OCI-LY3 (cell line): ENCODE measurements around the gene RPH3AL.
A peak's percentile ranks its signal among the peaks of the same experiment; 100 is the strongest.

ENCODE experiments used
- H2AFZ ChIP-seq: fragments of 200-600, 300-600 bp; shearing (Covaris generic); 2 replicates; pipeline ENCODE4 v1.6.0; 2014; ENCODE audit warnings: antibody characterized with exemption, low read depth, low read length
- H3K27ac ChIP-seq: fragments of 200-600, 300-600 bp; sonication (generic); 2 replicates; pipeline ENCODE4 v1.5.1; 2014; ENCODE audit warnings: mild to moderate bottlenecking, low read length, moderate library complexity, mixed read lengths
- H3K27me3 ChIP-seq: fragments of 200-600, 300-600 bp; sonication (generic); 2 replicates; pipeline ENCODE4 v1.6.1; 2014; ENCODE audit warnings: low read depth, low read length, mixed read lengths
- H3K36me3 ChIP-seq: fragments of 200-600, 300-600 bp; sonication (generic); replicated peaks from 2 replicates; pipeline ENCODE3; 2014; ENCODE audit warnings: low read depth, low read length, mixed read lengths
- H3K4me1 ChIP-seq: fragments of 300-600, 200-600 bp; sonication (generic); 2 replicates; pipeline ENCODE4 v1.6.1; 2014; ENCODE audit warnings: low read length, mixed read lengths
- H3K4me2 ChIP-seq: fragments of 200-600, 300-600 bp; sonication (generic); 2 replicates; pipeline ENCODE4 v1.6.1; 2014; ENCODE audit warnings: low read length, mixed read lengths
- H3K4me3 ChIP-seq: fragments of 300-600, 200-600 bp; sonication (generic); 2 replicates; pipeline ENCODE4 v1.5.1; 2014; ENCODE audit warnings: antibody characterized with exemption, mild to moderate bottlenecking, low read length, moderate library complexity
- H3K79me2 ChIP-seq: fragments of 300-600, 200-600 bp; shearing (Covaris generic); 2 replicates; pipeline ENCODE4 v1.6.1; 2014; ENCODE audit warnings: mild to moderate bottlenecking, low read length, mixed read lengths
- H3K9ac ChIP-seq: fragments of 300-600, 200-600 bp; shearing (Covaris generic); 2 replicates; pipeline ENCODE4 v1.6.0; 2014; ENCODE audit warnings: mild to moderate bottlenecking, low read length, moderate library complexity
- H3K9me3 ChIP-seq: fragments of 200-600, 300-600 bp; shearing (Covaris generic); 2 replicates; pipeline ENCODE4 v1.6.1; 2014; ENCODE audit warnings: low read length, mixed read lengths; ENCODE audit not compliant: insufficient read depth
- H4K20me1 ChIP-seq: fragments of 200-600, 300-600 bp; sonication (generic); 2 replicates; pipeline ENCODE4 v1.6.1; 2016; ENCODE audit warnings: low read length, mixed read lengths; ENCODE audit not compliant: insufficient read depth
- CTCF ChIP-seq: fragments of 200-600, 300-600 bp; sonication (generic); IDR thresholded peaks from 2 replicates; pipeline ENCODE4 v1.5.1; 2014; ENCODE audit warnings: antibody characterized with exemption, low read length, low read depth
- EZH2phosphoT487 ChIP-seq: fragments of 200-600 bp; shearing (Covaris generic); IDR thresholded peaks from 2 replicates; pipeline ENCODE4 v1.6.1; 2018; ENCODE audit warnings: antibody characterized with exemption, mixed run types, low read depth

The RPH3AL gene

GRCh38 chr17:310111-311010, 42.2 kb downstream of the RPH3AL start:
- H2AFZ ChIP-seq = no peak overlapping the region
- H3K4me2 ChIP-seq = no peak overlapping the region
- H3K36me3 ChIP-seq = no peaks in the 10 kb centered on the region
- no peaks in the 10 kb centered on the region for H3K27me3 ChIP-seq
- H3K79me2 ChIP-seq = no peaks in the 10 kb centered on the region
- no peaks in the 10 kb centered on the region for H3K9me3 ChIP-seq
- no peak overlapping the region for H3K4me3 ChIP-seq
- no peaks in the 10 kb centered on the region for H3K4me1 ChIP-seq
- no peak overlapping the region for H3K9ac ChIP-seq
- no peak for TF ChIP-seq EZH2phosphoT487
- TF ChIP-seq CTCF = no peak
- H4K20me1 ChIP-seq = no peaks in the 10 kb centered on the region
- no peak overlapping the region for H3K27ac ChIP-seq

GRCh38 chr17:309361-309888, 43.2 kb downstream of the RPH3AL start:
- Histone ChIP-seq H3K4me2 (peak overlapping the region; percentile 76), H3K9me3 (no peaks in the 10 kb centered on the region), H3K9ac (0 out of 2 replicates have a peak overlapping the region, but pooled peaks have one; percentile 13), H3K4me1 (no peaks in the 10 kb centered on the region), H3K36me3 (no peaks in the 10 kb centered on the region), H3K27me3 (no peaks in the 10 kb centered on the region), H3K79me2 (no peaks in the 10 kb centered on the region), H3K4me3 (peak overlapping the region; percentile 70), H3K27ac (no peak overlapping the region), H4K20me1 (no peaks in the 10 kb centered on the region), H2AFZ (peak overlapping the region; percentile 67; the same call in 1 of the 2 replicates)
- TF ChIP-seq CTCF (peak; percentile 74), EZH2phosphoT487 (no peak)

GRCh38 chr17:307741-308507, 44.7 kb downstream of the RPH3AL start:
- Histone ChIP-seq H3K27me3 (peaks cover 2% of the 10 kb centered on the region), H3K4me1 (no peaks in the 10 kb centered on the region), H3K4me2 (no peak overlapping the region), H3K27ac (no peak overlapping the region), H3K36me3 (no peaks in the 10 kb centered on the region), H3K79me2 (no peaks in the 10 kb centered on the region), H4K20me1 (no peaks in the 10 kb centered on the region), H2AFZ (no peak overlapping the region), H3K4me3 (no peak overlapping the region), H3K9me3 (no peaks in the 10 kb centered on the region), H3K9ac (no peak overlapping the region)
- TF ChIP-seq CTCF = no peak
- no peak for TF ChIP-seq EZH2phosphoT487

GRCh38 chr17:307295-307691, 45.3 kb downstream of the RPH3AL start:
- H3K79me2 ChIP-seq = no peaks in the 10 kb centered on the region
- H3K4me2 ChIP-seq = no peak overlapping the region
- no peaks in the 10 kb centered on the region for H3K9me3 ChIP-seq
- no peak overlapping the region for H3K4me3 ChIP-seq
- no peak overlapping the region for H3K9ac ChIP-seq
- no peaks in the 10 kb centered on the region for H3K4me1 ChIP-seq
- TF ChIP-seq CTCF (no peak), EZH2phosphoT487 (no peak)
- H4K20me1 ChIP-seq = no peaks in the 10 kb centered on the region
- H3K36me3 ChIP-seq = no peaks in the 10 kb centered on the region
- no peak overlapping the region for H2AFZ ChIP-seq
- H3K27me3 ChIP-seq = peaks cover 2% of the 10 kb centered on the region
- no peak overlapping the region for H3K27ac ChIP-seq
